ENCODE data around the gene BCKDHA. TPM values are rescaled to one million over a fixed set of nuclear protein-coding genes. Genes with fewer than 3 reads are reported as not detected.

The BCKDHA gene
- total and polyA plus RNA-seq, 2 donors (not counting 1 experiment from before 2014, with no cell fraction given): 11.2 to 30.7 TPM

- no peak overlapping the region for H3K4me3 ChIP-seq (replicated peaks in 1 of 4; ENCODE audit: control extremely low read depth in 1 of 4, insufficient read depth in 1 of 4, low read depth in 3 of 4, low read length in 4 of 4)
- no peak for TF ChIP-seq EZH2 (IDR thresholded peaks at IDR 0.05; ENCODE audit: low read length, missing control alignments)
- TF ChIP-seq CTCF (conservative IDR thresholded peaks at IDR 0.05 in 1 of 2, IDR thresholded peaks at IDR 0.05 in 1 of 2; ENCODE audit: low read depth in 1 of 2, low read length in 2 of 2): no peak
- peaks cover 7% of the 10 kb centered on the region for H3K27me3 ChIP-seq (ENCODE audit: control insufficient read depth, insufficient read depth, low read length)
- H3K4me2 ChIP-seq (ENCODE audit: extremely low read depth, insufficient read depth, low read length): no peak overlapping the region
- no peak overlapping the region for H3K9ac ChIP-seq (ENCODE audit: insufficient read depth, low read length)
- no peaks in the 10 kb centered on the region for H3K4me1 ChIP-seq (ENCODE audit: control insufficient read depth, extremely low read depth, insufficient read depth, low read length)
- H3K27ac ChIP-seq (ENCODE audit: insufficient read depth, low read length): no peak overlapping the region
- H2AFZ ChIP-seq (ENCODE audit: low read length): no peak overlapping the region
- no peaks in the 10 kb centered on the region for H3K9me3 ChIP-seq (ENCODE audit: control insufficient read depth, insufficient read depth, low read depth, low read length)
- no peaks in the 10 kb centered on the region for H3K36me3 ChIP-seq (ENCODE audit: control insufficient read depth, insufficient read depth, low read length)
- no peaks in the 10 kb centered on the region for H4K20me1 ChIP-seq (ENCODE audit: control insufficient read depth, extremely low read depth, insufficient read depth, low read length)
- H3K79me2 ChIP-seq (ENCODE audit: control insufficient read depth, insufficient read depth, low read length): no peaks in the 10 kb centered on the region
- no peak for DNase-seq (ENCODE audit: low read depth in 2 of 2)
These were observed 48.0 kb downstream of the BCKDHA start for GRCh38 chr19:41445575-41445974.

GRCh38 chr19:41447732-41448332, 50.2 kb downstream of the BCKDHA start:
- H4K20me1 ChIP-seq (ENCODE audit: control insufficient read depth, extremely low read depth, insufficient read depth, low read length): no peaks in the 10 kb centered on the region

More at GRCh38 chr19:41447732-41448332, 50.2 kb downstream of the BCKDHA start:
- TF ChIP-seq CTCF (conservative IDR thresholded peaks at IDR 0.05 in 1 of 2, IDR thresholded peaks at IDR 0.05 in 1 of 2; ENCODE audit: low read depth in 1 of 2, low read length in 2 of 2): no peak
- TF ChIP-seq EZH2 (IDR thresholded peaks at IDR 0.05; ENCODE audit: low read length, missing control alignments): no peak
- Histone ChIP-seq H3K9ac (ENCODE audit: insufficient read depth, low read length) (no peak overlapping the region), H2AFZ (ENCODE audit: low read length) (no peak overlapping the region), H3K4me3 (replicated peaks in 1 of 4; ENCODE audit: control extremely low read depth in 1 of 4, insufficient read depth in 1 of 4, low read depth in 3 of 4, low read length in 4 of 4) (no peak overlapping the region), H3K79me2 (ENCODE audit: control insufficient read depth, insufficient read depth, low read length) (no peaks in the 10 kb centered on the region), H3K27me3 (ENCODE audit: control insufficient read depth, insufficient read depth, low read length) (peaks cover 7% of the 10 kb centered on the region), H3K27ac (ENCODE audit: insufficient read depth, low read length) (no peak overlapping the region), H3K4me2 (ENCODE audit: extremely low read depth, insufficient read depth, low read length) (no peak overlapping the region), H3K4me1 (ENCODE audit: control insufficient read depth, extremely low read depth, insufficient read depth, low read length) (no peaks in the 10 kb centered on the region), H3K36me3 (ENCODE audit: control insufficient read depth, insufficient read depth, low read length) (no peaks in the 10 kb centered on the region), H3K9me3 (ENCODE audit: control insufficient read depth, insufficient read depth, low read depth, low read length) (no peaks in the 10 kb centered on the region)
- DNase-seq (ENCODE audit: low read depth in 2 of 2): no peak
